Heart right ventricle (tissue), 16 donors: Measurements from ENCODE around the gene RAD51B. TPM values are rescaled to one million over a fixed set of nuclear protein-coding genes. Genes with fewer than 3 reads are reported as not detected.
A peak's percentile ranks its signal among the peaks of the same experiment; 100 is the strongest.

Experiments
- ATAC-seq, 8 donors: fragments of 200-7000 bp; cut with Tn5 transposase; one replicate each; pipeline ENCODE4 v1.9.1; 2020; ENCODE audit warnings: mild to moderate bottlenecking in 8 of 8, moderate library complexity in 8 of 8, moderate number of reproducible peaks in 1 of 8
- DNase-seq, 2 donors: peaks; one replicate each; pipeline ENCODE4 v3.0.0-alpha.2; 2020
- H3K27ac ChIP-seq, 10 donors: fragments of 200-600 bp; sonication (generic) in 2 of 10; one replicate each; pipeline versions ENCODE4 v1.5.0 to v1.8.0; 2020 to 2022; ENCODE audit warnings: mild to moderate bottlenecking in 3 of 10
- H3K27me3 ChIP-seq, 7 donors: fragments of 200-600 bp; one replicate each; pipeline ENCODE4 v1.8.0; 2021 to 2022; ENCODE audit warnings: mild to moderate bottlenecking in 2 of 7
- H3K36me3 ChIP-seq, 9 donors: fragments of 200-600 bp; sonication (generic) in 1 of 9; one replicate each; pipeline versions ENCODE4 v1.5.0 to v1.8.0; 2020 to 2022; ENCODE audit warnings: mild to moderate bottlenecking in 2 of 9
- H3K4me1 ChIP-seq, 9 donors: fragments of 200-600 bp; sonication (generic) in 1 of 9; one replicate each; pipeline versions ENCODE4 v1.5.0 to v1.8.0; 2020 to 2022; ENCODE audit warnings: mild to moderate bottlenecking in 4 of 9
- H3K4me3 ChIP-seq, 10 donors: fragments of 200-600 bp; sonication (generic) in 2 of 10; one replicate each; pipeline versions ENCODE4 v1.5.0 to v1.8.0; 2020 to 2022; ENCODE audit warnings: mild to moderate bottlenecking in 7 of 10, moderate library complexity in 2 of 10
- H3K9me3 ChIP-seq, 11 donors: fragments of 200-600 bp in 10 of 11; sonication (generic) in 2 of 11; one replicate each; pipeline versions ENCODE4 v1.5.0 to v1.8.0; 2013 to 2022; ENCODE audit warnings: mild to moderate bottlenecking in 2 of 11, control low read depth in 1 of 11, moderate library complexity in 1 of 11
- CTCF ChIP-seq, 9 donors: fragments of 200-600 bp; sonication (generic) in 2 of 9; IDR thresholded peaks; one replicate each; pipeline versions ENCODE4 v1.5.0 to v1.8.0; 2021 to 2022; ENCODE audit warnings: antibody characterized with exemption in 9 of 9, mild to moderate bottlenecking in 5 of 9, moderate library complexity in 1 of 9
- WGBS, 2 donors: extraction: QIAGEN DNeasy Blood & Tissue Kit; methylation state at CpG; one replicate each; pipeline ENCODE4 v1.1.7; 2013; ENCODE audit warnings: inconsistent platforms in 1 of 2; 5-methylcytosine and 5-hydroxymethylcytosine counted together
- intact Hi-C, 10 donors: fragments of 100-400 bp; cut with DNase I; formaldehyde crosslinking; loops; one replicate each; pipeline versions ENCODE4 v1.11.1 to v1.14.2; 2022
- polyA plus RNA-seq, 2 donors: library from polyadenylated mRNA; stranded (reverse); fragments of 200-250 nt; gene quantifications; one replicate each; pipeline ENCODE4 v1.2.3, GENCODE V29; 2013
- total RNA-seq, 10 donors: library from RNA; stranded (reverse); fragmentation: NEBNext Ultra II Directional in 3 of 10; extraction: Animal tissue kit (Norgen Biotek cat#: 25700) in 3 of 10; gene quantifications; one replicate each; pipeline versions ENCODE4 v1.2.1 to v1.2.4, GENCODE V29; 2021 to 2023
- donor health status: Arrhythmogenic right ventricular cardiomyopathy.
- donor health status: ischemic (EF 13 %, LVEDD 7.1; RV severe dilation, severe dysfunction).
- donor health status: healthy with polysubstance abuse.
- donor health status: DM: no; HTN: yes; CAD: no.
- donor health status: DM: no; HTN: no; CAD: no.
- donor health status: ischemic (EF 25% LVEDD 6.9; RV normal size, moderate dysfunction).
- donor health status: ischemic (EF 25% LVEDD 5.7; RV mildly dilated, moderate dysfunction).
- donor health status: healthy.
- donor health status: DM: yes; HTN: yes; CAD: no.
- donor health status: Ischemic cardiomyopathy.
- donor health status: ischemic (EF 35%, LVEDD 5.7; RV mildly dilated, moderate dysfunction).
- donor health status: nonischemic (EF 11% LVEDD 7.7; RV severe dilation, severe dysfunction).
- donor health status: DM: yes; HTN: yes; CAD: no.
- donor health status: PGD.
- donor health status: ischemic (EF 29% LVEDD 5.4; RV normal size, mild dysfunction).
- donor health status: nonischemic (EF 23%, LVEDD 6.1; RV moderate dilation, normal function).

RAD51B gene
- total and polyA plus RNA-seq, 12 donors: 0.88 to 8.6 (median 3.5) TPM

- intact Hi-C loops: no loop called here
- H3K27ac ChIP-seq: peak overlapping the region in 4 of 10 donors; percentile 39 to 83 (median 46)
- H3K27me3 ChIP-seq: no peaks in the 10 kb centered on the region
- H3K36me3 ChIP-seq: no peaks in the 10 kb centered on the region
- no peak overlapping the region for H3K4me3 ChIP-seq
- no peak for TF ChIP-seq CTCF (IDR thresholded peaks at IDR 0.05)
- peaks cover 0 to 58% (median 9%) of the 10 kb centered on the region in 9 donors for H3K4me1 ChIP-seq
- 83 to 86% methylated on average over 2 of the region's 2 CpGs for WGBS, 2 donors
- DNase-seq (no peak), ATAC-seq (no peak)
- no peaks in the 10 kb centered on the region for H3K9me3 ChIP-seq
Observed at GRCh38 chr14:68693926-68694325, 874.3 kb downstream of the RAD51B start.

GRCh38 chr14:68694516-68695235, 875.1 kb downstream of the RAD51B start:
- intact Hi-C loops: no loop called here
- H3K9me3 ChIP-seq: no peaks in the 10 kb centered on the region
- peaks cover 0 to 50% (median 9%) of the 10 kb centered on the region in 9 donors for H3K4me1 ChIP-seq
- H3K36me3 ChIP-seq: no peaks in the 10 kb centered on the region
- no peak for TF ChIP-seq CTCF (IDR thresholded peaks at IDR 0.05)
- WGBS, 2 donors: 87 to 88% methylated on average over 7 of the region's 7 CpGs
- DNase-seq (no peak), ATAC-seq (no peak)
- no peaks in the 10 kb centered on the region for H3K27me3 ChIP-seq
- H3K27ac ChIP-seq: peak overlapping the region in 4 of 10 donors; percentile 22 to 83 (median 45)
- H3K4me3 ChIP-seq: no peak overlapping the region

DNA sequence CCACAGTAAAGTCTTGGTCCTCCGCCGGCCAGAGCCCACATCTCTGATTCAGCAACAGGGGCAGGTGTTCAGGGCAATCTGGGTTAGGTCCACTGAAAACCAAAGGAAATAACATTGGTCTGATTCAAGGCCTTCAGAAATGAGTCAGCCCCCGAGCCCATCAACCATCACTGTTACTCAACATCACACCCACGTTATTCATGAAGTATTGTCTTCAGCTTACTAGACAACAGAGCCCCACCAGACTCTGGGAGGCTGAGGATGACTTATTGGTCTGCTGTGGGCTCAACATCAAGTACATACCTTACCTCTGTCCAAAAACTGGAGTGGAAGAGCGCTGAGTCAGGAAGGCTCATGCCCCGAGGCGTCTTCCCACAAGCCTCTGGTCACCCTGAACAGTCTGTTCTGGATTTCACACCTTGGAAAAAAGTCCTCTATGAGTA, 875.8 kb downstream of the RAD51B start:
- TF ChIP-seq CTCF (IDR thresholded peaks at IDR 0.05): no peak
- 84 to 90% methylated on average over 7 of the region's 7 CpGs for WGBS, 2 donors
- H3K27me3 ChIP-seq: no peaks in the 10 kb centered on the region
- H3K4me1 ChIP-seq: peaks cover 0 to 49% (median 9%) of the 10 kb centered on the region in 9 donors
- peak overlapping the region in 3 of 10 donors; percentile 24 to 83 (median 39) for H3K27ac ChIP-seq
- H3K36me3 ChIP-seq: no peaks in the 10 kb centered on the region
- intact Hi-C loops: no loop called here
- no peaks in the 10 kb centered on the region for H3K9me3 ChIP-seq
- no peak overlapping the region for H3K4me3 ChIP-seq
- ATAC-seq (peak in 7 of 8 donors; percentile 18 to 87 (median 55)), DNase-seq (no peak)

GRCh38 chr14:68695856-68696255, 876.3 kb downstream of the RAD51B start:
- TF ChIP-seq CTCF (IDR thresholded peaks at IDR 0.05): no peak
- 89 to 94% methylated on average over 2 of the region's 2 CpGs for WGBS, 2 donors
- no peak overlapping the region for H3K4me3 ChIP-seq
- H3K27ac ChIP-seq: peak overlapping the region in 3 of 10 donors; percentile 20 to 83 (median 24)
- peaks cover 0 to 49% (median 9%) of the 10 kb centered on the region in 9 donors for H3K4me1 ChIP-seq
- H3K36me3 ChIP-seq: no peaks in the 10 kb centered on the region
- DNase-seq: no peak
- no peak for ATAC-seq
- H3K9me3 ChIP-seq: peaks cover 0 to 4% (median 0%) of the 10 kb centered on the region in 11 donors
- intact Hi-C loops: no loop called here
- no peaks in the 10 kb centered on the region for H3K27me3 ChIP-seq
